Hepatocyte (in vitro differentiated cells): ENCODE data around the gene CWC27. TPM values are rescaled to one million over a fixed set of nuclear protein-coding genes. Genes with fewer than 3 reads are reported as not detected.

Experiments
- DNase-seq: peaks from one replicate; pipeline ENCODE4 v3.0.0-alpha.2; 2016; ENCODE audit warnings: low spot score
- H2AFZ ChIP-seq: fragments of 200-600 bp; sonication (generic); 2 replicates; pipeline ENCODE4 v1.6.0; 2016; ENCODE audit warnings: antibody characterized with exemption, mild to moderate bottlenecking
- H3K27ac ChIP-seq: fragments of 200-600 bp; sonication (generic); 2 replicates; pipeline ENCODE4 v1.5.1; 2016; ENCODE audit warnings: mild to moderate bottlenecking
- H3K27me3 ChIP-seq: fragments of 200-600 bp; sonication (generic); 2 replicates; pipeline ENCODE4 v1.6.1; 2016
- H3K36me3 ChIP-seq: fragments of 200-600 bp; sonication (generic); replicated peaks from 2 replicates; pipeline ENCODE4 v1.5.1; 2016; ENCODE audit warnings: low read depth; ENCODE audit not compliant: insufficient read depth
- H3K4me1 ChIP-seq: fragments of 200-600 bp; sonication (generic); 2 replicates; pipeline ENCODE4 v1.5.1; 2016; ENCODE audit warnings: mild to moderate bottlenecking, moderate library complexity; ENCODE audit not compliant: insufficient read depth
- H3K4me2 ChIP-seq: fragments of 200-600 bp; sonication (generic); 2 replicates; pipeline ENCODE4 v1.6.0; 2016
- H3K4me3 ChIP-seq: fragments of 200-600 bp; sonication (generic); 2 replicates; pipeline ENCODE4 v1.5.1; 2016; ENCODE audit warnings: mild to moderate bottlenecking
- H3K79me2 ChIP-seq: fragments of 200-600 bp; sonication (generic); 2 replicates; pipeline ENCODE4 v1.6.0; 2017; ENCODE audit warnings: mild to moderate bottlenecking
- H3K9me2 ChIP-seq: fragments of 200-600 bp; sonication (generic); replicated peaks from 2 replicates; pipeline ENCODE4 v1.6.0; 2017; ENCODE audit warnings: mild to moderate bottlenecking; ENCODE audit not compliant: insufficient read depth
- H3K9me3 ChIP-seq: fragments of 200-600 bp; sonication (generic); 2 replicates; pipeline ENCODE4 v1.5.1; 2016; ENCODE audit warnings: low read depth, mild to moderate bottlenecking
- H4K20me1 ChIP-seq: fragments of 200-600 bp; sonication (generic); 2 replicates; pipeline ENCODE4 v1.6.0; 2016; ENCODE audit warnings: mild to moderate bottlenecking; ENCODE audit not compliant: insufficient read depth, poor library complexity, severe bottlenecking
- EZH2 ChIP-seq: fragments of 200-600 bp; sonication (generic); IDR thresholded peaks from 2 replicates; pipeline ENCODE4 v1.6.1; 2016; ENCODE audit warnings: antibody characterized with exemption, mild to moderate bottlenecking, borderline replicate concordance
- EZH2phosphoT487 ChIP-seq: fragments of 200-600 bp; sonication (generic); IDR thresholded peaks from one replicate; pipeline ENCODE4 v1.6.1; 2018; ENCODE audit warnings: antibody characterized with exemption, mild to moderate bottlenecking, low read depth, moderate library complexity; ENCODE audit not compliant: unreplicated experiment, severe bottlenecking
- WGBS: methylation state at CpG from one replicate; pipeline ENCODE4 v1.1.6; 2016; ENCODE audit warnings: low lambda C conversion rate; ENCODE audit errors: missing lambda C conversion rate; 5-methylcytosine and 5-hydroxymethylcytosine counted together
- polyA plus RNA-seq: library from polyadenylated mRNA; unstranded; fragments of >200 nt; fragmentation: Nextera tagmentation; extraction: Ambion mirVana; gene quantifications from 2 replicates; pipeline ENCODE4 v1.2.1, GENCODE V29; 2016
- total RNA-seq: library from RNA; depleted of rRNA; stranded (reverse); fragments of >200 nt; gene quantifications from 2 replicates; pipeline ENCODE4 v1.2.3, GENCODE V29; 2014
- TF ChIP-seq, protein P1 (sequence below): fragments of 200-600 bp; sonication (generic); IDR thresholded peaks from 2 replicates; pipeline ENCODE4 v1.5.1; 2016; ENCODE audit warnings: antibody characterized with exemption, mild to moderate bottlenecking; ENCODE audit not compliant: poor library complexity

CWC27 gene
- total and polyA plus RNA-seq, 2 experiments from 2014 or later, result 15.8 to 32.5 TPM

DNA sequence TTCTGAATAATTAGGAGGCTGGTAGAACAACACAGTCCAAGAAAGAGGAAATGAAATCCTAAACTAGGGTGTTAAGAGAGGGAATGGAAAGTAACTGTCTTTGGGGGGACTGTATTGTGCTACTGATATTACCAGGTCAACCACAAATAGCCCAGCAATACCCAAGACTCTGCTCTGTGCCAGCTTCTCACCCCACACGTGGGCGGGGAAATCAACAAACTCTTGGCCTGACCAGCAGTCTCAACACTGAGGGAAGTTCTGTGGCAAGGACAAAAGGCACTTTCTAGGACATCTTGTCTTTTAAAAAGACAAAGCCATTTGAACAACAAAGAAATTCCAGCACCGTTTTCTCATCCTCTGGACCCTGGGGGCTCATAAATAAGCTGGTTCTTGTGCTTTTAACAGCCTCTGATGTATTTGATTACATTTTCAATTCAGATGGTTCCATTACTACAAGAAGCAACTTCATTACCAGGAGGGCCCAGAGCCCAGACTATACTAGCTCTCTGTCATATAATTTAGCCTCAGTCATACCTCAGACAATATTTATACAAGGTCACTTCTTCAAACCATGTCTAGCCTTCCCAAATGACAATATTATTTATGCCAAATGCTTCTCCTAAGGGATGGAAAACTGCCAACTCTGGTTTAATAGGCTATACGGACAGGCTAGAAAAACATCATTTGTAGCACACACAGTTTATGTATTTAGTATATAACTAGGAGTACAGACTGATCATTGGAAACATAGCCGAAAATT lies 297.8 kb downstream of the CWC27 start:
- 62% methylated on average over 5 of the region's 5 CpGs for WGBS
- Histone ChIP-seq H2AFZ (no peak overlapping the region), H3K79me2 (no peaks in the 10 kb centered on the region), H3K9me2 (no peaks in the 10 kb centered on the region), H4K20me1 (no peaks in the 10 kb centered on the region), H3K4me2 (no peak overlapping the region), H3K4me1 (peaks cover 21% of the 10 kb centered on the region), H3K36me3 (no peaks in the 10 kb centered on the region), H3K27me3 (no peaks in the 10 kb centered on the region), H3K9me3 (no peaks in the 10 kb centered on the region), H3K4me3 (no peak overlapping the region), H3K27ac (no peak overlapping the region)
- no peak for TF ChIP-seq EZH2phosphoT487
- TF ChIP-seq EZH2, result no peak
- TF ChIP-seq, protein P1, sequence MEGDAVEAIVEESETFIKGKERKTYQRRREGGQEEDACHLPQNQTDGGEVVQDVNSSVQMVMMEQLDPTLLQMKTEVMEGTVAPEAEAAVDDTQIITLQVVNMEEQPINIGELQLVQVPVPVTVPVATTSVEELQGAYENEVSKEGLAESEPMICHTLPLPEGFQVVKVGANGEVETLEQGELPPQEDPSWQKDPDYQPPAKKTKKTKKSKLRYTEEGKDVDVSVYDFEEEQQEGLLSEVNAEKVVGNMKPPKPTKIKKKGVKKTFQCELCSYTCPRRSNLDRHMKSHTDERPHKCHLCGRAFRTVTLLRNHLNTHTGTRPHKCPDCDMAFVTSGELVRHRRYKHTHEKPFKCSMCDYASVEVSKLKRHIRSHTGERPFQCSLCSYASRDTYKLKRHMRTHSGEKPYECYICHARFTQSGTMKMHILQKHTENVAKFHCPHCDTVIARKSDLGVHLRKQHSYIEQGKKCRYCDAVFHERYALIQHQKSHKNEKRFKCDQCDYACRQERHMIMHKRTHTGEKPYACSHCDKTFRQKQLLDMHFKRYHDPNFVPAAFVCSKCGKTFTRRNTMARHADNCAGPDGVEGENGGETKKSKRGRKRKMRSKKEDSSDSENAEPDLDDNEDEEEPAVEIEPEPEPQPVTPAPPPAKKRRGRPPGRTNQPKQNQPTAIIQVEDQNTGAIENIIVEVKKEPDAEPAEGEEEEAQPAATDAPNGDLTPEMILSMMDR, result no peak
- no peak for DNase-seq

- H3K9me2 ChIP-seq, result no peaks in the 10 kb centered on the region
- no peaks in the 10 kb centered on the region for H3K27me3 ChIP-seq
- 100% methylated on average over 1 of the region's 1 CpG for WGBS
- TF ChIP-seq, protein P1, result no peak
- TF ChIP-seq EZH2phosphoT487, result no peak
- no peak for TF ChIP-seq EZH2
- no peak for DNase-seq
- H3K4me1 ChIP-seq, result peaks cover 16% of the 10 kb centered on the region
- no peak overlapping the region for H3K4me3 ChIP-seq
- H4K20me1 ChIP-seq, result no peaks in the 10 kb centered on the region
- H3K36me3 ChIP-seq, result no peaks in the 10 kb centered on the region
- H3K79me2 ChIP-seq, result no peaks in the 10 kb centered on the region
- H3K27ac ChIP-seq, result no peak overlapping the region
- H3K4me2 ChIP-seq, result no peak overlapping the region
- H2AFZ ChIP-seq, result no peak overlapping the region
- H3K9me3 ChIP-seq, result no peaks in the 10 kb centered on the region
Observed at GRCh38 chr5:65067147-65067506, 298.4 kb downstream of the CWC27 start.

Other genes starting within 250 kb of the CWC27 start
- not detected in 2 replicates for gene SHISAL2B, start 78.4 kb upstream of the CWC27 start, total RNA-seq
- 0.56 TPM in 1 of 2 replicates, not detected in the other for gene SHISAL2B, start 78.4 kb upstream of the CWC27 start, polyA plus RNA-seq
- gene SREK1IP1, start 239 bp upstream of the CWC27 start, total RNA-seq, result 18.7 and 19.6 TPM in 2 replicates
- 27.3 and 29.3 TPM in 2 replicates for gene SREK1IP1, start 239 bp upstream of the CWC27 start, polyA plus RNA-seq